Measurements from ENCODE around the gene TET2.

Gene TET2

GRCh38 chr4:105145156-105145902, 1.3 kb upstream of the TET2 start:
- DNase-seq = peak; percentile 94

DNA sequence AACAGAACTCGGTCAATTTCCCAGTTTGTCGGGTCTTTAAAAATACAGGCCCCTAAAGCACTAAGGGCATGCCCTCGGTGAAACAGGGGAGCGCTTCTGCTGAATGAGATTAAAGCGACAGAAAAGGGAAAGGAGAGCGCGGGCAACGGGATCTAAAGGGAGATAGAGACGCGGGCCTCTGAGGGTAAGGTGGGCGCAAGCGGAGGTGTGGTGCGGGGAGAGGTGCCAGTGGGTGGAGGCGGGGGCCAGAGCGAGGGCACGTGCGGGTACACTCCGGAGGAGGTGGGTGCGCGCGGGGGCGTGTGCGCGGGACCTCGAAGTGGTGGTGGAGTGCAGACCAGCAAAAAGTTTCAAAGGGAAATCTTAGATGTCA, 787 bp upstream of the TET2 start:
- DNase-seq = no peak

DNA sequence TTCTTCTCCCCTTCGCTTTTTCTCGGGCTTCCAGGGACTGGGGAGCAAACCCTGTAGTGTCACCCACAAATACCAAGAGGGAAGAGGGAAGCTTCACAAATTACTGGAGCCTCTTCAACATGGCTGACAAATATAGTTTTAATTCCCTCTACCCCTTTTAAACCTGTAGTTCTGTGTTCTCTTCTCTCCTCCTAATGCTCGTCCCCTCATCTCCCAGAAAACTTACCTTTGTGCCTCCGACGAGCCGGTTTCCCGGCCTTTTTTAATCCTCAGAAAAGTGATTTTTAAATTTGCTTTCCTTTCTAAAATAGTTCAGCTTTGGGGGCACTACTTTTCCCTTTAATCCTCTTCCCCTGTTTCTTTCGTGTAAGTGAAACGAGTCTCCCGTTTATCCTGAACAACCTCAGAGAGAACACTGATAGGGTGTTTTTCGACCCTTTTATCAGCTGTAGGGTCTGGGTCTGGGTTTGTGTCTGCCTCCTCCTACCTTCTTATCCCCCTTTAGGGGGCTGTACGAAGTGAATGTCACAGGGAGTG, 408 bp downstream of the TET2 start:
- no peak for DNase-seq

- peak; percentile 16 for DNase-seq
Observed at GRCh38 chr4:105147553-105148161, 981 bp downstream of the TET2 start.

DNA sequence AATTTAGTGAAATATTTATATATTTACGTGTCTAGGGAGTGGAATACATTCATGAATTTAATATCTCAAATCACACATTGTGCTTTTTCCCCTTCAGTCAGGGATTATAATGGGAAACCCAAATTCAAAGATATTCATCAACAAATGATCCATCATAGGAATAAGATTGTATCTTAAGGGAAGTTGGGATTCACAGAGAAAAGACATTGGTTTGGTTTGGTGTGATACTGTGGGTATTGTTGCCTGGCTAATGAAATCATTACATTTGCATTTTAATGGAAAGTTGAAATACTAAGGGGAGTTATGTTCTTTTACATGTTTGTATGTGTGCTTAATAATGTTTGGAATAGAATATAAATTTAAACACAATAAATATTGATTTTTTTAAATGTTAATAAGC, 1.7 kb downstream of the TET2 start:
- DNase-seq = no peak

- DNase-seq = no peak
Observed at GRCh38 chr4:105148776-105149175, 2.1 kb downstream of the TET2 start.

DNA sequence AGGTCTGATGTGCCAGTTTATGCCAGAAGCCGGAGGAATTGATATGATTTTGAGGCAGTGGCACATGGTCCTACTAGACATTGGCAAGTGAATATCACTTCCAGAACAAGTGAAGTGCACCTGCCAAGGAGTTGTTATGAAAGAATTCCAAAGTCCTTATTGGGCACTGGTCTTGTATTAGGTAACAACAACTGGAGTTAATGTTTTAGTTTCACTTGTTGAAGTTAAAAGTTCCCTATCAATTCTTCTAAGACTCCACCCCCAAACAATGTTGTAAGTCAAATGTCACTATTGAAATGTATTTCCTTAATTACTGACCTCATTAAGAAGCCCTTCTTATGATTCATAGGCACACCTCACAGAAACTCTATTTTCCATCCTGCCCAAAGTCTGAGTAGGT, 3.1 kb downstream of the TET2 start:
- DNase-seq = peak; percentile 41

DNA sequence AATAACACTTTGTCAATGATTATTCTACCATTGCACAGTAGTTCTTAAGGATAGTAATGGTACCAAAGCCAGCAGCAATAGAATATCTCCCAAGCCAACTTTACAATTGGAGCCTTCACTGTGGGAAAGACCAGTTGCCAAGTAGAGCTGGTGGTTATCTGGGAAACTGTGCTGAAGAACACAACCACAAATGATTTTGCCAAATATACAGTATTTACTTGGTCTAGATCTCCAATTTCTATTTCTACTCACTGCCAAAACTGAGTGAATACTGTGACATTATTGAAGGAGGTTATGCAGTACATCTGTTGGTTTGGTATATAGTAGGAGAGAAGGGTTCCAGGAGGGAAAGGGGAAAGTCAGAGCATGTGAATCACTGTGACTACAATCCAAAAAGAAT, 3.8 kb downstream of the TET2 start:
- DNase-seq = no peak

DNA sequence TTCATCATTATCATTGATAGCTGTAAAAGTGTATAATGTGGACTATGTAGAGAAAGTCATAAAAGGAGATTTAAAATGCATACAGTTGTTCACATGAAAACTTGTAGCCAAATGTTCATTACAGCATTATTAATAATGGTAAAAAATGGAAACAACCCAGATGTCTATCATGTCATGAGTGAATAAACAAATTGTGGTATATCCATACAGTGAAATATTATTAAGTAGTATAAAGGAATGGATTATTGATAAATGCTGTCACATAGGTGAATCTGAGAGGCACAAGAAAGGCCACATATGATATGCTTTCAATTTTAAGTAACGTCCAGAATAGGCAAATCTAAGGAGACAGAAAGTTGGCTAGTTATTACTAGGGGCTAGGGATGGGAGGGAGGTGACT, 7.1 kb downstream of the TET2 start:
- no peak for DNase-seq

GRCh38 chr4:105154576-105154975, 7.9 kb downstream of the TET2 start:
- no peak for DNase-seq

DNA sequence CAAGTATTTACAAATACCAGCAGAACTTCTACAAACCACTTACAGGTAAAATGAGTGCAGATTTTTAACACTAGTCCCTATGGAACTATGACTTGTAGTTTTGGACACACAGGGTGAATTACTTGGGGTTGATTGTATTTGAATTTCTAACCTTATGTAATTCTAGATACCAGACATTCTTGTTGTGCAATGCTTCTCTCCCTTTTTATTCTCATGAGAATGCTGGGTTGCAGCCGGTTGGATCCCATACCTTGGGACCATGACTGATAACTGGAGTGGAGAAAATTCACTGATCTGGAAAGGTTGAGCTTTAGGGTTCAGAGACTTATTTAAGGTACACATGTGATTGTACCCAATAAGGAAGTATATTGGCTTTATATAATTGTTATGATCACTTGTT, 8.8 kb downstream of the TET2 start:
- no peak for DNase-seq

DNA sequence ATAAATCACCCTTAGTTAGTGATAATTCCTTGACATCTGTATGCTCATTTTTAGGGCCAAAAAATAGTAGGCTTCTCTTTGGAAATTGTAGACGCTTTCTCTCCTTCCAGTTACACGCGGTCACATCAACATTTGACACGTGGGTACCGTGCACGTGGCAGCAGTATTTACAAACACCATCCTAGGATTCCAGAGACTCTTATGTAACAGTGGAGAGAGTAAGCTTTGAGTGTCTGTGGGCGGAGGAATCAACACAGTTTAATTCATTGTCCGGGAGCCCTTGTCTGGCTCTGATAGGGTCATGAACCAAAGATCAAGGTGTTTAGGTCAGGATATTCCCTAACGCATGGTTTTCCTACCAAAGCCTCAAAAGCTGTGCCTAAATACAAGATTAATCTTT, 12.2 kb downstream of the TET2 start:
- no peak for DNase-seq

GRCh38 chr4:105162123-105162796, 15.6 kb downstream of the TET2 start:
- no peak for DNase-seq

- no peak for DNase-seq
Observed at GRCh38 chr4:105164548-105164947, 17.9 kb downstream of the TET2 start.

DNA sequence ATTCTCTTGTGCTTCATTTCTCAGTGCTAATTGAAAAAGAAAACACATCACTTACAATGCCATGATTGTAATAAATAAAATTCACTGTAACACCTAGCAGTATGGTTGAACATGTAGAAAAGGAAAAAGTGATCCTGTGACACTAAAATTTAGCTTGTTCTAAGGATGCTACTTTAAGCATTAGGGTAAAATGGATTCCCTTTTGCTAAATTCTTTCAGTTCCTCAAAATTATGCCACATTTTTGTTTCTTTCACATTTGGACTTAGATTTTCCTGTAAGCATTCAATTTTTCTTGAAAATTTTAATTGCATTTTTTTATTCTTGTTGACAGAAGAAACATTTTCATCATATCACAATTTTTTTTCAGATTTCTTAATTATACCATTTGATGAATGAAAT, 19.4 kb downstream of the TET2 start:
- DNase-seq = peak; percentile 40

GRCh38 chr4:105170711-105171110, 24.0 kb downstream of the TET2 start:
- peak; percentile 67 for DNase-seq

GRCh38 chr4:105171912-105172311, 25.2 kb downstream of the TET2 start:
- no peak for DNase-seq

GRCh38 chr4:105174098-105174497, 27.4 kb downstream of the TET2 start:
- no peak for DNase-seq

GRCh38 chr4:105179539-105180401, 33.1 kb downstream of the TET2 start:
- DNase-seq = no peak

- no peak for DNase-seq
Observed at GRCh38 chr4:105181259-105181658, 34.6 kb downstream of the TET2 start.

DNA sequence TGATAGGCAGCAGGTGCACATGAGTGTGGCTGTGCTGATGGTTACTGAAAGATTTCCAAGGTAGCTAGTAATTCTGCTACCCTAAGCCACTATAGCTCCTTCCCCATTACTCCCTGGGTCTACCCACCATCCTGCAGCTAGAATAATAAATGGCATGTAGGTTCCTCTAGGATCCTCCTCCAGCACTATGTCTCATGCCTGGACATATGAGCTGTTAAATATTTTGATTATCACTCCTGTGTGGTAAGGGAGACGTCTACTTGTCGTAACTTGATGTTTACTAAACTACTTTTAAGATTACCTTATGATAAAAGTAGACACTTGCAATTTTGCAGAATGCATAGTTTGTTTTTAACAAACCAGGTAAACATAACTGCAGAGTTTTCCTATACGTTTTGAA, 35.5 kb downstream of the TET2 start:
- no peak for DNase-seq

DNA sequence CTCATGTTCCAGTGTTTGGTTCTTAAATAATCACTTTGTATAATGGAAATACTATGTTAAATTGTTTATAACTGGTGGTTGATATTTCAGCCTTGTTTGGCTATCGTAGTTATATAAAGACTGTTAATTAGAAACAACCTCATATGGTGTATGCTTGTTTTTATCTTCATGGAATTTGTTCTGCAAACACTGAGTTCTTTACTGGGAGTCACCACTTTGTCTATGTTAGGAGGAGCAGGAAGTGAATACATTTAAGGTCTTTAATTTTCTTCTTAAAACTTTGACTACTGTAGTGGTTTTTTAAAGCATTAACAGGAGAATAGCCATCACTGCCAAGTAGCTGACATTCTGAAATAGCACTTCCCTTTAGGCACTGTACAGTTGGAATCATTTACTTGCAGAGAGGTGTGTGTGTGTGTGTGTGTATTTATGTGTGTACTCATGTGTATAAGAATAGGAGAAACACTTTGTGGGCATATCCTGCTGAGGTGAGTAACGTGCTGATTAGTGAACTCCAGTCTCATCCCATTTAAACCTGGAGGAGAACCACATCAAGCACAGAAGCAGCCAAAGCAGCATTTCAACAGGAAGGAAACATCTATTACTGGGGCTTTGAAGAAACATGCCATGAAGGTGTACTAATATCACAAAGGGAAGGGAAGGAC, 37.8 kb downstream of the TET2 start:
- DNase-seq = no peak
